ENCODE data around the gene ABTB1.
A peak's percentile ranks its signal among the peaks of the same experiment; 100 is the strongest.
"Not testable (repeated sequence)": the region's sequence is repeated elsewhere in the genome, so short reads cannot be mapped to it uniquely, and the experiment has no call there.

ABTB1 gene

GRCh38 chr3:127673191-127674100, 694 bp downstream of the ABTB1 start:
- DNase-seq (ENCODE audit: low read depth), result peak; percentile 30

GRCh38 chr3:127674101-127674721, 1.5 kb downstream of the ABTB1 start:
- no peak for DNase-seq (ENCODE audit: low read depth)

GRCh38 chr3:127674790-127675189, 2.0 kb downstream of the ABTB1 start:
- DNase-seq (ENCODE audit: low read depth), result no peak

GRCh38 chr3:127675651-127676391, 3.1 kb downstream of the ABTB1 start:
- no peak for DNase-seq (ENCODE audit: low read depth)

GRCh38 chr3:127676456-127676855, 3.7 kb downstream of the ABTB1 start:
- DNase-seq (ENCODE audit: low read depth), result no peak

- DNase-seq (ENCODE audit: low read depth), result no peak
These were observed 4.2 kb downstream of the ABTB1 start for GRCh38 chr3:127676921-127677351.

GRCh38 chr3:127677541-127678314, 5.0 kb downstream of the ABTB1 start:
- DNase-seq (ENCODE audit: low read depth), result no peak

- DNase-seq (ENCODE audit: low read depth), result no peak
These were observed 5.5 kb downstream of the ABTB1 start for GRCh38 chr3:127678315-127678599.

GRCh38 chr3:127678611-127679533, 6.1 kb downstream of the ABTB1 start:
- DNase-seq (ENCODE audit: low read depth), result no peak

GRCh38 chr3:127679534-127680145, 6.9 kb downstream of the ABTB1 start:
- no peak for DNase-seq (ENCODE audit: low read depth)

- DNase-seq (ENCODE audit: low read depth), result no peak
These were observed 7.5 kb downstream of the ABTB1 start for GRCh38 chr3:127680146-127680661.

- DNase-seq (ENCODE audit: low read depth), result no peak
These were observed 8.1 kb downstream of the ABTB1 start for GRCh38 chr3:127680798-127681221.

GRCh38 chr3:127682175-127682554, 9.4 kb downstream of the ABTB1 start:
- not testable (repeated sequence) for DNase-seq (ENCODE audit: low read depth)

GRCh38 chr3:127682561-127682960, 9.8 kb downstream of the ABTB1 start:
- DNase-seq (ENCODE audit: low read depth), result no peak

GRCh38 chr3:127684871-127685707, 12.3 kb downstream of the ABTB1 start:
- DNase-seq (ENCODE audit: low read depth), result no peak

- no peak for DNase-seq (ENCODE audit: low read depth)
These were observed 13.2 kb downstream of the ABTB1 start for GRCh38 chr3:127685708-127686511.

GRCh38 chr3:127686512-127686894, 13.8 kb downstream of the ABTB1 start:
- DNase-seq (ENCODE audit: low read depth), result no peak

GRCh38 chr3:127687228-127687737, 14.5 kb downstream of the ABTB1 start:
- DNase-seq (ENCODE audit: low read depth), result no peak
